HAP-1 (cell line): ENCODE measurements around the gene KRTAP12-4.
"Not testable (repeated sequence)": the region's sequence is repeated elsewhere in the genome, so short reads cannot be mapped to it uniquely, and the experiment has no call there.

Source experiments
- DNase-seq, 2 experiments: peaks; one replicate each; pipeline ENCODE4 v3.0.0-alpha.2; 2016 to 2020; ENCODE audit warnings: low spot score in 2 of 2
- H3K27me3 ChIP-seq: fragments of 250-450 bp; sonication (Bioruptor Pico); 2 replicates; pipeline ENCODE4 v1.5.1; 2020; ENCODE audit warnings: low read depth, mild to moderate bottlenecking, moderate library complexity
- H3K36me3 ChIP-seq: fragments of 250-450 bp; sonication (Bioruptor Pico); replicated peaks from 2 replicates; pipeline ENCODE4 v1.5.1; 2020; ENCODE audit warnings: mild to moderate bottlenecking
- H3K4me1 ChIP-seq: fragments of 250-450 bp; sonication (Bioruptor Pico); 2 replicates; pipeline ENCODE4 v1.5.1; 2020; ENCODE audit warnings: mild to moderate bottlenecking
- H3K4me3 ChIP-seq: fragments of 250-450 bp; sonication (Bioruptor Pico); 2 replicates; pipeline ENCODE4 v1.5.1; 2020; ENCODE audit warnings: mild to moderate bottlenecking, moderate library complexity
- H3K9me3 ChIP-seq: fragments of 250-450 bp; sonication (Bioruptor Pico); 2 replicates; pipeline ENCODE4 v1.5.1; 2020; ENCODE audit warnings: mild to moderate bottlenecking, moderate library complexity
- in situ Hi-C: fragments of 300-500 bp; cut with MboI; formaldehyde crosslinking; loops from 3 replicates; pipeline ENCODE4 v1.14.3; 2020; ENCODE audit warnings: low sequenced_read_pairs, inconsistent platforms, mixed read lengths

Gene KRTAP12-4

GRCh38 chr21:44657635-44658540, 3.4 kb upstream of the KRTAP12-4 start, which contains the start of gene KRTAP12-3:
Gene KRTAP12-3, plus strand, starts transcription at chr21:44657932. Its CDS starts 48 bp downstream, at chr21:44657980.
- H3K4me3 ChIP-seq, result no peak within 1 kb of the TSS
- DNase-seq, result no peak
- no peaks in the 10 kb centered on the region for H3K9me3 ChIP-seq
- no peaks in the 10 kb centered on the region for H3K4me1 ChIP-seq
- no peaks in the 10 kb centered on the region for H3K36me3 ChIP-seq
- H3K27me3 ChIP-seq, result no peaks in the 10 kb centered on the region
- in situ Hi-C loops, result no loop called here

GRCh38 chr21:44656868-44657267, 2.4 kb upstream of the KRTAP12-4 start:
- DNase-seq, result no peak
- no peaks in the 10 kb centered on the region for H3K4me1 ChIP-seq
- no peaks in the 10 kb centered on the region for H3K36me3 ChIP-seq
- no peak overlapping the region for H3K4me3 ChIP-seq
- H3K27me3 ChIP-seq, result no peaks in the 10 kb centered on the region
- in situ Hi-C loops, result no loop called here
- no peaks in the 10 kb centered on the region for H3K9me3 ChIP-seq

GRCh38 chr21:44653656-44654575, 543 bp downstream of the KRTAP12-4 start:
- Histone ChIP-seq H3K36me3 (no peaks in the 10 kb centered on the region), H3K4me3 (no peak overlapping the region), H3K9me3 (no peaks in the 10 kb centered on the region), H3K27me3 (no peaks in the 10 kb centered on the region), H3K4me1 (no peaks in the 10 kb centered on the region)
- in situ Hi-C loops, result no loop called here
- DNase-seq, result no peak

- no peaks in the 10 kb centered on the region for H3K4me1 ChIP-seq
Measured at GRCh38 chr21:44653123-44653522, 1.3 kb downstream of the KRTAP12-4 start.

GRCh38 chr21:44650973-44651675, 3.3 kb downstream of the KRTAP12-4 start:
- no peaks in the 10 kb centered on the region for H3K4me1 ChIP-seq
- in situ Hi-C loops, result no loop called here
- H3K27me3 ChIP-seq, result no peaks in the 10 kb centered on the region
- no peak overlapping the region for H3K4me3 ChIP-seq
- H3K36me3 ChIP-seq, result no peaks in the 10 kb centered on the region
- DNase-seq, result no peak
- H3K9me3 ChIP-seq, result no peaks in the 10 kb centered on the region

More at GRCh38 chr21:44653123-44653522, 1.3 kb downstream of the KRTAP12-4 start:
- in situ Hi-C loops, result no loop called here
- Histone ChIP-seq H3K27me3 (no peaks in the 10 kb centered on the region), H3K36me3 (no peaks in the 10 kb centered on the region), H3K9me3 (no peaks in the 10 kb centered on the region), H3K4me3 (no peak overlapping the region)
- no peak for DNase-seq

GRCh38 chr21:44650265-44650972, 4.0 kb downstream of the KRTAP12-4 start:
- H3K9me3 ChIP-seq, result no peaks in the 10 kb centered on the region
- H3K4me1 ChIP-seq, result no peaks in the 10 kb centered on the region
- no peak for DNase-seq
- in situ Hi-C loops, result no loop called here
- H3K4me3 ChIP-seq, result no peak overlapping the region
- H3K27me3 ChIP-seq, result no peaks in the 10 kb centered on the region
- no peaks in the 10 kb centered on the region for H3K36me3 ChIP-seq

GRCh38 chr21:44649521-44650100, 4.8 kb downstream of the KRTAP12-4 start:
- in situ Hi-C loops, result loop anchor here (10.0 kb wide), 1 partner anchor 55 kb away; no protein-coding TSS in a partner anchor
- H3K27me3 ChIP-seq, result no peaks in the 10 kb centered on the region
- DNase-seq, result no peak
- no peak overlapping the region for H3K4me3 ChIP-seq
- H3K36me3 ChIP-seq, result no peaks in the 10 kb centered on the region
- H3K4me1 ChIP-seq, result no peaks in the 10 kb centered on the region
- no peaks in the 10 kb centered on the region for H3K9me3 ChIP-seq

GRCh38 chr21:44648557-44649311, 5.7 kb downstream of the KRTAP12-4 start:
- H3K27me3 ChIP-seq, result no peaks in the 10 kb centered on the region
- H3K36me3 ChIP-seq, result no peaks in the 10 kb centered on the region
- no peaks in the 10 kb centered on the region for H3K4me1 ChIP-seq
- in situ Hi-C loops, result loop anchor here (10.0 kb wide), 1 partner anchor 56 kb away; no protein-coding TSS in a partner anchor
- H3K9me3 ChIP-seq, result no peaks in the 10 kb centered on the region
- H3K4me3 ChIP-seq, result no peak overlapping the region
- DNase-seq, result no peak

- in situ Hi-C loops, result loop anchor here (10.0 kb wide), 1 partner anchor 58 kb away; no protein-coding TSS in a partner anchor
Measured at GRCh38 chr21:44647222-44647552, 7.3 kb downstream of the KRTAP12-4 start.

GRCh38 chr21:44646366-44647221, 7.9 kb downstream of the KRTAP12-4 start, which contains the start of gene KRTAP10-11:
Gene KRTAP10-11, plus strand, starts transcription at chr21:44646414. Its CDS starts 45 bp downstream, at chr21:44646459.
- not testable (repeated sequence) for H3K4me1 ChIP-seq, H3K4me3 ChIP-seq, H3K36me3 ChIP-seq, DNase-seq, H3K27me3 ChIP-seq, H3K9me3 ChIP-seq
- in situ Hi-C loops, result loop anchor here (10.0 kb wide), 1 partner anchor 58 kb away; no protein-coding TSS in a partner anchor

More at GRCh38 chr21:44647222-44647552, 7.3 kb downstream of the KRTAP12-4 start:
- no peaks in the 10 kb centered on the region for H3K9me3 ChIP-seq
- H3K36me3 ChIP-seq, result no peaks in the 10 kb centered on the region
- no peak overlapping the region for H3K4me3 ChIP-seq
- no peaks in the 10 kb centered on the region for H3K4me1 ChIP-seq
- DNase-seq, result no peak
- H3K27me3 ChIP-seq, result no peaks in the 10 kb centered on the region

GRCh38 chr21:44644878-44645277, 9.6 kb downstream of the KRTAP12-4 start:
- H3K36me3 ChIP-seq, result no peaks in the 10 kb centered on the region
- H3K4me1 ChIP-seq, result no peaks in the 10 kb centered on the region
- H3K4me3 ChIP-seq, result no peak overlapping the region
- no peaks in the 10 kb centered on the region for H3K9me3 ChIP-seq
- no peaks in the 10 kb centered on the region for H3K27me3 ChIP-seq
- no peak for DNase-seq
- in situ Hi-C loops, result loop anchor here (10.0 kb wide), 1 partner anchor 60 kb away; no protein-coding TSS in a partner anchor
